Measurements from ENCODE around the gene MBP. TPM values are rescaled to one million over a fixed set of nuclear protein-coding genes. Genes with fewer than 3 reads are reported as not detected.

Gene MBP
- total and polyA plus RNA-seq, 4 donors: 619 to 2,945 (median 1,632) TPM

- peak in 1 of 6 donors; percentile 45 for DNase-seq (ENCODE audit: low read depth in 4 of 6, low spot score in 6 of 6)
- H3K4me3 ChIP-seq (ENCODE audit: low read depth, low read length): no peak overlapping the region
- H3K9me3 ChIP-seq (ENCODE audit: control insufficient read depth, insufficient read depth, low read length): no peaks in the 10 kb centered on the region
- H3K4me1 ChIP-seq (ENCODE audit: control insufficient read depth, insufficient read depth, low read length): peaks cover 41% of the 10 kb centered on the region
- no peaks in the 10 kb centered on the region for H3K27me3 ChIP-seq (ENCODE audit: control insufficient read depth, insufficient read depth, low read length)
- H3K36me3 ChIP-seq (ENCODE audit: control insufficient read depth, insufficient read depth, low read length): no peaks in the 10 kb centered on the region
- WGBS (ENCODE audit: insufficient coverage): 77% methylated on average over 6 of the region's 12 CpGs
- no peak overlapping the region for H3K27ac ChIP-seq (ENCODE audit: low read depth, low read length)
These were observed 97.0 kb downstream of the MBP start for GRCh38 chr18:77035380-77036187.

GRCh38 chr18:77033575-77033974 is 99.0 kb downstream of the MBP start:
- no peaks in the 10 kb centered on the region for H3K9me3 ChIP-seq (ENCODE audit: control insufficient read depth, insufficient read depth, low read length)
- peaks cover 38% of the 10 kb centered on the region for H3K4me1 ChIP-seq (ENCODE audit: control insufficient read depth, insufficient read depth, low read length)
- no peak for DNase-seq (ENCODE audit: low read depth in 4 of 6, low spot score in 6 of 6)
- no peak overlapping the region for H3K4me3 ChIP-seq (ENCODE audit: low read depth, low read length)
- H3K27me3 ChIP-seq (ENCODE audit: control insufficient read depth, insufficient read depth, low read length): no peaks in the 10 kb centered on the region
- WGBS (ENCODE audit: insufficient coverage): 93% methylated on average over 2 of the region's 3 CpGs
- no peaks in the 10 kb centered on the region for H3K36me3 ChIP-seq (ENCODE audit: control insufficient read depth, insufficient read depth, low read length)
- no peak overlapping the region for H3K27ac ChIP-seq (ENCODE audit: low read depth, low read length)

GRCh38 chr18:77032181-77032701 is 100.3 kb downstream of the MBP start:
- peak overlapping the region; percentile 22 for H3K27ac ChIP-seq (ENCODE audit: low read depth, low read length)
- H3K4me3 ChIP-seq (ENCODE audit: low read depth, low read length): no peak overlapping the region
- no peaks in the 10 kb centered on the region for H3K9me3 ChIP-seq (ENCODE audit: control insufficient read depth, insufficient read depth, low read length)
- WGBS (ENCODE audit: insufficient coverage): 48% methylated on average over 17 of the region's 19 CpGs
- peak in 2 of 6 donors; percentile 55 for DNase-seq (ENCODE audit: low read depth in 4 of 6, low spot score in 6 of 6)
- H3K36me3 ChIP-seq (ENCODE audit: control insufficient read depth, insufficient read depth, low read length): no peaks in the 10 kb centered on the region
- H3K27me3 ChIP-seq (ENCODE audit: control insufficient read depth, insufficient read depth, low read length): no peaks in the 10 kb centered on the region
- peaks cover 32% of the 10 kb centered on the region for H3K4me1 ChIP-seq (ENCODE audit: control insufficient read depth, insufficient read depth, low read length)

GRCh38 chr18:77031662-77032061 is 100.9 kb downstream of the MBP start:
- peaks cover 31% of the 10 kb centered on the region for H3K4me1 ChIP-seq (ENCODE audit: control insufficient read depth, insufficient read depth, low read length)
- 60% methylated on average over 7 of the region's 9 CpGs for WGBS (ENCODE audit: insufficient coverage)
- H3K27ac ChIP-seq (ENCODE audit: low read depth, low read length): no peak overlapping the region

GRCh38 chr18:77030201-77030600 is 102.4 kb downstream of the MBP start:
- 57% methylated on average over 7 of the region's 7 CpGs for WGBS (ENCODE audit: insufficient coverage)
- no peak for DNase-seq (ENCODE audit: low read depth in 4 of 6, low spot score in 6 of 6)
- peaks cover 29% of the 10 kb centered on the region for H3K4me1 ChIP-seq (ENCODE audit: control insufficient read depth, insufficient read depth, low read length)
- H3K36me3 ChIP-seq (ENCODE audit: control insufficient read depth, insufficient read depth, low read length): peaks cover 5% of the 10 kb centered on the region
- H3K4me3 ChIP-seq (ENCODE audit: low read depth, low read length): no peak overlapping the region
- no peak overlapping the region for H3K27ac ChIP-seq (ENCODE audit: low read depth, low read length)
- no peaks in the 10 kb centered on the region for H3K27me3 ChIP-seq (ENCODE audit: control insufficient read depth, insufficient read depth, low read length)
- H3K9me3 ChIP-seq (ENCODE audit: control insufficient read depth, insufficient read depth, low read length): no peaks in the 10 kb centered on the region

More at GRCh38 chr18:77031662-77032061, 100.9 kb downstream of the MBP start:
- Histone ChIP-seq H3K9me3 (ENCODE audit: control insufficient read depth, insufficient read depth, low read length) (no peaks in the 10 kb centered on the region), H3K36me3 (ENCODE audit: control insufficient read depth, insufficient read depth, low read length) (no peaks in the 10 kb centered on the region), H3K4me3 (ENCODE audit: low read depth, low read length) (no peak overlapping the region), H3K27me3 (ENCODE audit: control insufficient read depth, insufficient read depth, low read length) (no peaks in the 10 kb centered on the region)
- no peak for DNase-seq (ENCODE audit: low read depth in 4 of 6, low spot score in 6 of 6)

- DNase-seq (ENCODE audit: low read depth in 4 of 6, low spot score in 6 of 6): no peak
- Histone ChIP-seq H3K4me3 (ENCODE audit: low read depth, low read length) (no peak overlapping the region), H3K36me3 (ENCODE audit: control insufficient read depth, insufficient read depth, low read length) (peaks cover 8% of the 10 kb centered on the region), H3K4me1 (ENCODE audit: control insufficient read depth, insufficient read depth, low read length) (peaks cover 27% of the 10 kb centered on the region), H3K9me3 (ENCODE audit: control insufficient read depth, insufficient read depth, low read length) (no peaks in the 10 kb centered on the region), H3K27ac (ENCODE audit: low read depth, low read length) (no peak overlapping the region), H3K27me3 (ENCODE audit: control insufficient read depth, insufficient read depth, low read length) (no peaks in the 10 kb centered on the region)
- 92% methylated on average over 28 of the region's 28 CpGs for WGBS (ENCODE audit: insufficient coverage)
These were observed 106.7 kb downstream of the MBP start for GRCh38 chr18:77025831-77026363.

- H3K4me3 ChIP-seq (ENCODE audit: low read depth, low read length): no peak overlapping the region
- 81% methylated on average over 15 of the region's 15 CpGs for WGBS (ENCODE audit: insufficient coverage)
- H3K9me3 ChIP-seq (ENCODE audit: control insufficient read depth, insufficient read depth, low read length): no peaks in the 10 kb centered on the region
- H3K4me1 ChIP-seq (ENCODE audit: control insufficient read depth, insufficient read depth, low read length): peaks cover 27% of the 10 kb centered on the region
- H3K27ac ChIP-seq (ENCODE audit: low read depth, low read length): no peak overlapping the region
- H3K36me3 ChIP-seq (ENCODE audit: control insufficient read depth, insufficient read depth, low read length): peaks cover 8% of the 10 kb centered on the region
- H3K27me3 ChIP-seq (ENCODE audit: control insufficient read depth, insufficient read depth, low read length): no peaks in the 10 kb centered on the region
- DNase-seq (ENCODE audit: low read depth in 4 of 6, low spot score in 6 of 6): no peak
These were observed 107.5 kb downstream of the MBP start for GRCh38 chr18:77025123-77025522.

- Histone ChIP-seq H3K4me3 (ENCODE audit: low read depth, low read length) (no peak overlapping the region), H3K9me3 (ENCODE audit: control insufficient read depth, insufficient read depth, low read length) (no peaks in the 10 kb centered on the region), H3K36me3 (ENCODE audit: control insufficient read depth, insufficient read depth, low read length) (peaks cover 8% of the 10 kb centered on the region), H3K27me3 (ENCODE audit: control insufficient read depth, insufficient read depth, low read length) (no peaks in the 10 kb centered on the region), H3K4me1 (ENCODE audit: control insufficient read depth, insufficient read depth, low read length) (peaks cover 27% of the 10 kb centered on the region), H3K27ac (ENCODE audit: low read depth, low read length) (no peak overlapping the region)
- 91% methylated on average over 11 of the region's 14 CpGs for WGBS (ENCODE audit: insufficient coverage)
- no peak for DNase-seq (ENCODE audit: low read depth in 4 of 6, low spot score in 6 of 6)
These were observed 108.1 kb downstream of the MBP start for GRCh38 chr18:77024476-77024875.

GRCh38 chr18:77023102-77023782 is 109.3 kb downstream of the MBP start:
- DNase-seq (ENCODE audit: low read depth in 4 of 6, low spot score in 6 of 6): no peak
- no peaks in the 10 kb centered on the region for H3K9me3 ChIP-seq (ENCODE audit: control insufficient read depth, insufficient read depth, low read length)
- no peak overlapping the region for H3K4me3 ChIP-seq (ENCODE audit: low read depth, low read length)
- H3K4me1 ChIP-seq (ENCODE audit: control insufficient read depth, insufficient read depth, low read length): peaks cover 27% of the 10 kb centered on the region
- H3K36me3 ChIP-seq (ENCODE audit: control insufficient read depth, insufficient read depth, low read length): peaks cover 8% of the 10 kb centered on the region
- H3K27ac ChIP-seq (ENCODE audit: low read depth, low read length): no peak overlapping the region
- H3K27me3 ChIP-seq (ENCODE audit: control insufficient read depth, insufficient read depth, low read length): no peaks in the 10 kb centered on the region
- WGBS (ENCODE audit: insufficient coverage): 85% methylated on average over 18 of the region's 19 CpGs
